ENCODE results near the gene LTBP1.
"Not testable (repeated sequence)": the region's sequence is repeated elsewhere in the genome, so short reads cannot be mapped to it uniquely, and the experiment has no call there.

LTBP1 gene

DNA sequence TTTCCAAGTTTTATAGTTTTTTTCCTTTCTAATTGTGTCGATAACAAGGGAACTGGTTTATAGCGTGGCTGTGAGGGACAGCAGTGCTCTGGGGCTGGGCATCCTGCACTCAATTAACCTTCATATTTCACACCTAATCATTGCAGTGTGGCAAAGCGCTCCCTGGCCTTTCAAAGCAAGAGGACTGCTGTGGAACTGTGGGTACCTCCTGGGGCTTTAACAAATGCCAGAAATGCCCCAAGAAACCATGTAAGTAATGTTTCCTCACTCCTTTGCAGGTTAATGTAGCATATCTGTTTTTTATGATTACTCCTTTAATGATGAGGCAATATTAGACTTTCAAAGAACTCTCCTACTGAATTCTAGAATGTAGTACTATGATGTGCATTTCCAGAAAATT is 270.7 kb downstream of the LTBP1 start:
- DNase-seq (ENCODE audit: low read depth in 1 of 2, low spot score in 1 of 2), result no peak

DNA sequence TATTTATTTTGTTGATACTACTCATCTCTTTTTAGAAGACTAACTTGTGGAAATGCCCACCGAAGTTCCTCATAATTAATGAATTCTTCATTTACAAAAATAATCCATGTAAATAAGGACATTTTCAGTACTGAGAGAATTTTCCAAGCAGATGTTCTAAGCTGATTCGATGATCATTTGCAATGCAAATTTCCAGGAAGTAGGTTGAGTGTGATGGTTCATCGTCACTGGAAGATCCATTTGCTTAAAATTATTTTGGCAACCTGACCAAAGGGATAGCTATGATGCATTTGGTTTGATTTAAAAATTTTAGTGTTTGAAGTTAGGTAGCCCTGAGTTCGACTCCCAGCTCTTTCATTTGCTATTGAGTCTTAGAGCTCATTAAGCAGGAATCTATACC is 272.4 kb downstream of the LTBP1 start:
- DNase-seq (ENCODE audit: low read depth in 1 of 2, low spot score in 1 of 2), result no peak

DNA sequence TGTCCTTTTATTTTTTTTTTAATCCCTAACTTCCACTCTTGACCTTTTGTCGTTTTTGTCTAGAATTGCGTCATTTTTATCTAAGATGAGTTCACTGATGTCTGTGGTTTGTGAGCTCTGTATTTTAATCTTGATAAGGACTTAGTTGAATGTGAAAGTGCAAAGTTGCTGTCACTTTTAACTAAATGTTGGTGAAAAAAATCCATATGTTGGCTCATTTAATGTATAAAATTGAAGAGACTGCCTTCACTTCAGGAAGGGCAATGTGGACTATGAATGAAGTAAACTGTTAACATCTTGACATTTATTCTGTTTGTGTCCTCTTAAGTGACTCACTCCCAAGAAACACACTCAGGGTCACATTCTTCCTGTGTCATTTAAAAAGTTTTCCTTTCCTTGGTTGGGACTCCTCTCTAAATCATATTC is 273.1 kb downstream of the LTBP1 start:
- DNase-seq (ENCODE audit: low read depth in 1 of 2, low spot score in 1 of 2), result no peak

DNA sequence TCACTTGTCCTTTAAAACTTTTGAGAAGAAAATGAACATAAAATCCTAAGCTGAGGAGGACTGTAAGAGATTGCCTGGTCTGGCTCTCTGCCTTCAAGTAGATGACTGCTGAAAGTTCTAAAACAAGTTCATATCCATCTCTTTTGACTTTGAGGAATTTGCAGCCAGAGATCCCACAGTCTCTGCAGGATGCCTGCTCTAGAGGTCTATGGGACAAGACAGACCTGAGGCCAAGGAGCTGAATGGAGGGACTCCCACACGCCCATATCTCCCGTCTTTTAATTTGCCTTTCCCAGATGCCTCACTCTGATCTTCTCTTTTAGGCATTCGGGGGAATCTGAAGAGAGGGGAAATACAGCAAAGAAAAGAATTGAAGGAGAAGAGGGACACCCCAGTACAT is 273.8 kb downstream of the LTBP1 start:
- no peak for DNase-seq (ENCODE audit: low read depth in 1 of 2, low spot score in 1 of 2)

DNA sequence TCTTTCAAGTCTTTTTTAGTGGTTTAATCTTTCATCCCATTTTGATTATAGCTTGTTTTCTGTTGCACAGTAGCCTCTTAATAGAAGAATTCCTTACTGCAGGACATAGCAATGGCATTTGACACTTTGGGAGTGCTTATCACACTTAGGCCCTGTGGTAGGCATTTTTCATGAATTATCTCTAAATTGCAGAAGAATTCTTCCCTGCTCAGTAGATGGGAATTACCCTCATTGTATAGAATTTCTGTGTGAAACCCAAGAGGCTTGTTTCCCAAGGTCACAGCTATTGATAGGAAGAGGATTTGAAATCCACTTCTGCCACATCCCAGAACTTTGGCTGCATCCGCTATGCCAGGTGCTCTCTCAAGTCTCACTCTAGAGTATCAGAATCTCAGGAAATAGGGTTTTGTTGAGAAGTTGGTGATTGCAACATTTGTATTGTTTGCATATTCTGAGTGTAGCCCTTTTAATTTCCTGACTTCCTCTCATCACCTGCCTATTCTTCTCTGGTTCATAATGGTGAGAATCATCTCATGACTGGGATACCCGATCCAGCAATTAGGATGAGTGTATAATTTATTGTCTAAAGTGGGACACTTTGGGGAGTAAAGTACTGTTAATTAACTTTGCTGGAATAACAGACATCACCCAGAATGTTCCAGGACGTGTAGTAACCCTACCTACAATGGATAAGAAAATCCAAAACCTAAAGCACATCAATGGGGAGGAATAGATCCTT is 274.5 kb downstream of the LTBP1 start:
- DNase-seq (ENCODE audit: low read depth in 1 of 2, low spot score in 1 of 2), result no peak

DNA sequence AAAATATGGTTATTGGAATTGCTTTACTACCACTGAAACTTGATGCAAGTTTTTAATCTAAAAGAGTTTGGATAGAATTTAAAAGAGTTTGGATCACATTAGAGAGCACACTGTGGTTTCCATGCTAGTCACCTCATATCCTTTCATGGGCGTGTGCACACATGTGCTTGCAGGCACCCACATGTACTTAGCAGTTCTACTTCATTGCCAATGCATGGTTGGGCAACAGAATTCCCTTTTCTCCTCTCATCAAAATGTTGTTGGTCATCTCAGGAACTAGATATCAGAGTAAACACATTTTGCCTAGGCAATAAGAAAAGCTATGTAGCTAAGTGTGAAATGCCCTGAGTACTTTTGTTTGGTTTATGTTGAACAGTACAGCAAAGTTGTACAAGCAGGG is 275.6 kb downstream of the LTBP1 start:
- no peak for DNase-seq (ENCODE audit: low read depth in 1 of 2, low spot score in 1 of 2)

DNA sequence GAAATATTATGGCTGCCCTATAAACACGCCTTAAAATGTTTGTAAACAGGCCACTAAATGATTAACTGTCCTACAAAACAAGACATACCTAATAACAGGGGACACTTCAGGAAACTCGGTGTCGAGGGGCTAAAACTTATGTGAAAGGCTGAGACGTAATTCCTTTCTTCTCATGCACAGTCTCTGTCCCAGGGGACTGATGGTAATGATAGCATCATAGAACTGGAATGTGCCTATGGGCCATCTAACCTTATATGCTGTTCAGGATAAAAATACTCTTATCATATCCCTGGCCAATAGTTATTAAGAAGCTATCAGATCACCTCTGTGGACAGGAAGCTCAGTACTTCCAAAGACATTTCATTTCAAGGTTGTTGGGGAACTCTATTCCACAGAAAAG is 277.1 kb downstream of the LTBP1 start:
- no peak for DNase-seq (ENCODE audit: low read depth in 1 of 2, low spot score in 1 of 2)

DNA sequence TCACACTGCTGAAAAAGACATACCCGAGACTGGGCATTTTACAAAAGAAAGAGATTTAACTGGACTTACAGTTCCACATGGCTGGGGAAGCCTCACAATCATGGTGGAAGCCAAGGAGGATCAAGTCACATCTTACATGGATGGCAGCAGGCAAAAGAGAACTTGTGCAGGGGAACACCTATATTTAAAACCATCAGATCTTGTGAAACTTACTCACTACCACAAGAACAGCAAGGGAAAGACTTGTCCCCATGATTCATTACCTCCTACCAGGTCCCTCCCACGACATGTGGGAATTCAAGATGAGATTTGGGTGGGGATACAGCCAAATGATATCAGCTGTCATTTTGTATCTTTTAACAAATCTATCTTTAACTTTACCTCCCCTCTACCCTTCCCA is 278.6 kb downstream of the LTBP1 start:
- DNase-seq (ENCODE audit: low read depth in 1 of 2, low spot score in 1 of 2), result no peak

DNA sequence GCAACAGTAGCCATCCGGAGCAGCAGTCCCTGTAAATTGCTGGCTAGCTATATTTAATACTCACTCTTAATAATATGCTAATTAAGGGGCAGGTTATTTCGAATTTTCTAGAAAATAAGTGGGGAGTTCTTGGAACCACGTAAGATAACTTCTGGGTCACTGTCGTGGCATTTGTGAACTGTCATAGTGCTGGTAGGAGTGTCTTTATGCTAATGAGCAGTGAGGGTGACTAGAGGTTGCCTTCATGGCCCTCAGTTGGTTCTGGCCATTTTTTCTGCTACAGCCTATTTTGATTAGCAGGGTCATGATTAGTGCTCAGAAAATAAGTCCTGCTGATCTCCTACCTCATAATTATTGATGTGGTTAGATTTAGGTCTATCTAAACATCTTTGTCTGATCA is 279.8 kb downstream of the LTBP1 start:
- DNase-seq (ENCODE audit: low read depth in 1 of 2, low spot score in 1 of 2), result no peak

DNA sequence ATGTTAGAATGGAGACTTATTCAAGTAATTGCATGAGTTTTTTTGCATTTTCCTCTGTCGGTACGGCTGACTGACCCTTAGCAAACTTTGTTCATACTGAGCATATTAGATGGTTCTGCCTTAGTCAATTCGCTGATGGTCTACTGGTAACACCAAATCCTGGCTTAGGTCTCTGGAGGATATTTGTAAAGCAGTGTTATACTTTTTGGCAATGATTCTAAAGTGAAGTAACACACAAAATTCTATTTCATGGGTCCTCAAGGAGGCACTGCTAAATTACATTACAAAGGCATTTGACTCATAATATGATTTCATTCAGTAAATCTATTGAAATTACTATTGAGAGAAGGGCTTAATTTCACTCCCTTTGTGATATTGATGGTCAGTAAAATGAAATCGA is 282.9 kb downstream of the LTBP1 start:
- DNase-seq (ENCODE audit: low read depth in 1 of 2, low spot score in 1 of 2), result no peak

DNA sequence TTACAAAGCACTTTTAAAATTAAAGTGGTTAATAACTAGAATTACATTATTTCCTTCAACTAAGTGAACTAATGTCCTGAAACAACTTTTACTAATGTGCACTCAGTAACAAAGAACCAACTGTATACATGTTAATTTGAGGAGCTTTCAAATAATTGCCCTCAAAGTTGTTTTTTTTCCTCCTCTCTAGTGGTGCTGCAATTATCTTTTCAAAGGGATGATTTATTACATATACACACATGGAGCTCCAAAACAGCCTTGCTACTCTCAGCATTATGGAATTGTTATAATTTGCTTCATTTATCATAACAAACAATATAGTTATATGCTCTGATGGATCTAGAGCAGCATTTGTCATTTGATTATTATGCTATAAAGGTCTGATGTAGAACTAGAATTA is 283.4 kb downstream of the LTBP1 start:
- DNase-seq (ENCODE audit: low read depth in 1 of 2, low spot score in 1 of 2), result no peak

DNA sequence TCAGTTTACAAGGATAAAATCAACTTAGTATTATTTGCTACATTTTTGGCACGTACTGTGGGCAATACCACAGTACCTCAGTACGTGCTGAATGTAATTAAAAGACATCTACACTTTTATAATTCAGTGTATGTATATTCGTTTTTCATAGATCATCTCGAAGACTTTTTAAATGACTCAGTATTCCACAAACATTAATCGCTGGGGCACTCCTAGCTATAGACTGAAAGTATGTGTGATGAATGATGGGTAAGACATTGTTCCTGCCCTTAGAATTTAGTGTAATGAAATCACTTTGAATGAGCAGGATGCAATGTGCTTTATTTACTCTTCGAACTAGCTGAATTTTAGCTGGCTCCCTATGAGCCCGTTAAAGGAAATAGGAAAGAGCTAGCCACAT is 284.1 kb downstream of the LTBP1 start:
- DNase-seq (ENCODE audit: low read depth in 1 of 2, low spot score in 1 of 2), result no peak

DNA sequence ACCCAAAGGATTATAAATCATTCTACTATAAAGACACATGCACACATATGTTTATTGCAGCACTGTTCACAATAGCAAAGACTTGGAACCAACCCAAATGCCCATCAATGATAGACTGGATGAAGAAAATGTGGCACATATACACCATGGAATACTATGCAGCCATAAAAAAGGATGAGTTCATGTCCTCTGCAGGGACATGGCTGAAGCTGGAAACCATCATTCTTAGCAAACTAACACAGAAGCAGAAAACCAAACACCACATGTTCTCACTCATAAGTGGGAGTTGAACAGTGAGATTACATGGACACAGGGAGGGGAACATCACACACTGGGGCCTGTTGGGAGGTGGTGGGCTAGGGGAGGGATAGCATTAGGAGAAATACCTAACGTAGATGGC is 288.8 kb downstream of the LTBP1 start:
- DNase-seq (ENCODE audit: low read depth in 1 of 2, low spot score in 1 of 2), result not testable (repeated sequence)

DNA sequence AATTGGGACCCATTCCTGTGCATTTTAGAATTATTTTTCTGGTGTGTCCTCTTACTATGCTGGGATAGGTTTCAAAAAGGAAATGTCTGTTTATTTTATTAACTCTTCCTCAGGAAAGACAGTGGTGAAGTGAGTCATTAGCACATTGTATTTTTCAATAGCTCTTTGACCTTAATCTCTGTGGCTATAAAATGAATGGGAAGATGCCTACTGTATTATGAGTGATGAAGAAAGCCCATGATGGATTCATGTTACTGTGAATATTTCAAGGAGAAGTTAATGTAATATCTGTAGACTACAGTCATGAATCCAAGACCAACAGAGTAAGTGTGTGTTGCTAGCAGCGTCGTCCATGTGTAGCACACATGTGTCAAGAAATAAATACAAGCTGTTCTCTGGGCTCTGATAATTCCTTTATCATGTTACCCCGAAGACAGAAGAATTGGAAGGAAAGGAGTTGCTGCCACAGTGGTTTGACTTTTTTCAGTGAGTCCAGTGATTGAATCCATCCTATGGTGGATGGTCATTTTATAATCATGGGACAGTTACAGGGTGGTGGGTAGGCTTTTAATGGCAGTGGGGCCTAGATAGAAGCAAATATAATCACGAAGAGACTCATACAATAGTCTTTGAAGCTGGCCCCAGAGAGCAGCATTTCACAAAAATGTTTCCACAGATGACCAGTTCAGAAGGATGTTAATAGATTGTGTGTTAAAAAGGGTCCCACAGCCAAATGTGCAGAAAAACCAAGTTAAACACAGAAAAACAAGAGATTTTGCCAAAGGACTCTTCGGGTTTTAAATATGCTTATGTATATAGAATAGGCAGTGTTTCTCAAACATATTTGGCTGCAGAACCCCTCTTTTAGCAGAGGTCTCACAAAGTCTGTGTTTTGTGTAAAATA is 290.0 kb downstream of the LTBP1 start:
- no peak for DNase-seq (ENCODE audit: low read depth in 1 of 2, low spot score in 1 of 2)

DNA sequence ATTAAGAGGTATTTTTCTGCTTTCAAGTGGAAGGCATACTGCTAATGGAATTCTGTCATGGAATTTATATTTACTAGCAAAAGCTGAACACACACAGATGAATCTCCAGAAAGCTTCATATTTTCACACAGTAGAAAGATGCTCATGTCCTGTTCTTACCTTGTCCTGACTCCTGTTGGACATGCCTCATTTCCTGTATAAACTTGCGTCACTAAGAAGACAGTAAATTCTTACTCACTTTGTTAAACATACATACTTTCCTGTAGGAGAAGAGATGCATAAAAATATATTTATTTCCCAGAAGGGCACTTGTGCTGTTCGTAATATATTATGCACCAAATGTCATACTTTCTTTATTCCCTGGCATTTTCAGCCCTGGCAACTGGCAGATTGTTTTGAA is 291.4 kb downstream of the LTBP1 start:
- DNase-seq (ENCODE audit: low read depth in 1 of 2, low spot score in 1 of 2), result no peak

DNA sequence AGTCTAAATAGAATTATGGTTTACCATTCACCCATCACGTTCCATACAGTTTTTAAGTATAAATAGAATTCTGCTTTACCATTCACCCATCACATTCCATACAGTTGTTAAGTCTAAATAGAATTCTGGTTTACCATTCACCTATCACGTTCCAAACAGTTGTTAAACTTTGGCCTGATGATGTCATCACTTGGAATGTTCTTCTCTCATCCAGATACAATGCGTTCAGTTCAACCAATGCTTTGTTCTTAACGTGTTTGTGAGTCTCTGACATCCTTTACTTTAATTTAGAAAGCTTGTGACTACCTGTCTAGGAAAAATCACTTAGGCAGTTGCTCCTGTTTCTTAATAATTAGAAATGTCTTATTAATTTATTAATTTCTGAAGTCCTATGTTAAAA is 293.4 kb downstream of the LTBP1 start:
- no peak for DNase-seq (ENCODE audit: low read depth in 1 of 2, low spot score in 1 of 2)

DNA sequence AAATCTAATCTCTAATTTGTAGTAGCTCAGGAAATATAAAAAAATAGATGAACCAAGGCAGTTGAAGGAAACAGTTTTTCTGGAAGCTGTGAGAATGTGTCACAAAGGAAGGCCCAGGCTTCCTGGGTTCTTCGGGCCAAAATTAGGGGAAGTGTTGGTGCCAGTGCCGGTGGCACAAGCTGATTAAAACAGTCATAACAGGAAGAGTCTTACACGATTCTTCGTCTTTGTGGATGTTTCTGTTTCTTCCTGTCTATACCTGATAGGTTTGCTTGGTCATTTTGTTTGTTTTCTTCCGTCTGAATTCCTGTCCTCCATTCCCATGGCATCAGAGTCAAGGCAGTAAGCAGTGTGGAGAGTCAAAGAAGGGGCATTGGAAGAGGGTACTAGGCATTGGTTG is 294.3 kb downstream of the LTBP1 start:
- no peak for DNase-seq (ENCODE audit: low read depth in 1 of 2, low spot score in 1 of 2)

DNA sequence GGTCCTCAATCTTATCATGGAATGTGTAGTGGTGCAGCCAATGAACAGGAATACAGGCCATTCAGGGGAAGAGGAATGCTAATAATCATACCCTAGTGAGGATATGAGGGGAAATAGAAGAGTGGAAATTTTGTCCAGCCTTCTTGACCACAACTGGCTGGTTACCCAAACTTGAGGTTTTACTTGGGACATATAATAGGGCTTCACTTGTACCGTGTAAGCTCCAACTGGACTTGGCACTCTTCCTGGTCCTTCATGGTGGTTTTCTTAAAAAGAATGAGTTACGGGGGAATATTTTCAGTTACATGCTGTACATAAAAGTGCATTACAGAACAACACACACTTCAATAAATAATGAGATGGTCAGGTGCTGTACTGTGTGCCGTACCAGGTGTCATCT is 294.8 kb downstream of the LTBP1 start:
- DNase-seq (ENCODE audit: low read depth in 1 of 2, low spot score in 1 of 2), result no peak

DNA sequence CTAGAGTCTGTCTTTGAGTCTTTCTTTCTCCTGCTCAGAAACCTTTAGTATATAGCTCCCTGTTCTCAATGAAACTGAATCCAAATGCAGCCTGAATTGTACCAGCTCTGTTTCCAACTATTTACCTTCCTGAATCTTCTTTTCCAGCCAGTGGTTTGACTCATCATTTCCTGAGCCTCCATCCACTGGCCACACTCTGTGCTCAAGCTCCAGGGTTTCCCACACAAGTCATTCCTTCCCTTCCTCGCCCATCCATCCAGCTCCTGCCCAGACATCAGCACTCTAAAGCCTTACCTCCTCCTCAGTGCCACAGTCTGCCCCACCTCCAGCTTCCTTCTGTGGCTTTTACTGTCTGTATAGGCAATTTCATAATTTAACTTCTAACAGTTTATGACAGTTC is 296.1 kb downstream of the LTBP1 start:
- no peak for DNase-seq (ENCODE audit: low read depth in 1 of 2, low spot score in 1 of 2)

DNA sequence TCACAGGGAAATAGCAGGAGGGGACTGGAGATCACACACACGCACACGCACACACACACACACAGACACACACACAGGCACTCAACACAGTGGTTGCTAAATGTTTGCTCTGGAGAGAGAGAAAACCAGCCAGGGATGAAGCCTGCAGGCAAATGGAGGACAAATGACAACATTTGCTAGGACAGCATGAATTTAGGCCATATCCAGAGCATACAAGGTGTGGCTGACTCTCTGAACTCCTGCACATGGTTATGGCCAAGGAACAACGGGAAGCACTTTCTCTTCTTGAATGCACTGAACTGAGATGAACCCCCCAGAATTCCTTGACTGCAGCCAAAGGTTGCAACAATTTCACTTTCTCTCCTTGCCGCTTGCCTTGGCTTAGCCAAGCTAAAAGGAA is 299.7 kb downstream of the LTBP1 start:
- DNase-seq (ENCODE audit: low read depth in 1 of 2, low spot score in 1 of 2), result no peak

DNA sequence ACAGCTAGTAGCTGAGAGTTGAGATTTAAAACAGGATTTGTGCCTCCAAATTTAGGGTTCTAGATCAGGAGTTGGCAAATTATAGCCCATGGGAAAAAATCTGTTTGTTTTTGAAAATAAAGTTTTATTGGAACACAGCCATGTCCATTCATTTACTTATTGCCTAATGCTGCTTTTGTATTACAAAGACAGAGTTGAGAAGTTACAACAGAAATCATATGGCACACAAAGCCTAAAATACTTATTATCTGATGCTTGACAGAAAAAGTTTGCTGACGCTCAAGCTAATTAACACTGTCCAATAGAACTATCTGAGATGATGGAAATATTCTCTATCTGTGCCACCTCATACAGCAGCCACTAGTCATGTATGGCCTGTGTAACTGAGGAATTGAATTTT is 300.6 kb downstream of the LTBP1 start:
- no peak for DNase-seq (ENCODE audit: low read depth in 1 of 2, low spot score in 1 of 2)

DNA sequence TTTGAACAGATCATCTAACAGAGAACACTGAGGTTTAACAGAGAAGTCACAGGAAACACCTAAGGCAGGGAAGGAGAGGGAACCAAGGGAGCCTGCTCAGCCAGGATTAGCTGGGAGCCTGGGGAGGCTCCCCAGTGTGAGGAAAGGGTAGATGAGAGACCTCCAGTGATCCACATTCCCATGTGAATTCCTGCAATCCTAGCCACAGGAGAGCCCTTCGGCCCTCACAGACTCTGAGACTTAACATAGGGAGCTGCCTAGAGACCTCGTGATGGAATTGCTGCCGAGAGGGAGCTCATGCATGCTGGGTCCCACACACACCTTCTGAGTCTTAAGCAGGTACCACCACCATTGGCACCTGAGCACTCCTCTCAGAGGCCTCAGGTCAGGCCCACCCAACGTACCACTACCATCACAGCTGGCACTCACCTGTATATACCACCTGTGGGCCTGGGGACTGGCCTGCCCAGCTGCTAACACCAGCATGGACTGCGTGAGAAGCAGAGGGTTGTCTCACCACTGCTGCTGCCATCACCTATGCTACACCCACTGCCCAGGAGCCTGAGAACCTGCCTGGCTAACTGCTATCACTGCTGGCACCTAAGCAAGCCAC is 303.8 kb downstream of the LTBP1 start:
- DNase-seq (ENCODE audit: low read depth in 1 of 2, low spot score in 1 of 2), result no peak
